OCI-LY3 (cell line): ENCODE data around the gene GPC3.

ENCODE experiments used
- CTCF ChIP-seq: fragments of 200-600, 300-600 bp; sonication (generic); IDR thresholded peaks from 2 replicates; pipeline ENCODE4 v1.5.1; 2014; ENCODE audit warnings: antibody characterized with exemption, low read length, low read depth
- EZH2phosphoT487 ChIP-seq: fragments of 200-600 bp; shearing (Covaris generic); IDR thresholded peaks from 2 replicates; pipeline ENCODE4 v1.6.1; 2018; ENCODE audit warnings: antibody characterized with exemption, mixed run types, low read depth

- no peak for TF ChIP-seq CTCF
- TF ChIP-seq EZH2phosphoT487, result no peak
Measured at GRCh38 chrX:133980832-133981588, 4.4 kb downstream of the GPC3 start.
